ENCODE results near the gene ERCC2. TPM values are rescaled to one million over a fixed set of nuclear protein-coding genes. Genes with fewer than 3 reads are reported as not detected.

The ERCC2 gene
- total RNA-seq, 1 donor: 4.2 TPM

DNA sequence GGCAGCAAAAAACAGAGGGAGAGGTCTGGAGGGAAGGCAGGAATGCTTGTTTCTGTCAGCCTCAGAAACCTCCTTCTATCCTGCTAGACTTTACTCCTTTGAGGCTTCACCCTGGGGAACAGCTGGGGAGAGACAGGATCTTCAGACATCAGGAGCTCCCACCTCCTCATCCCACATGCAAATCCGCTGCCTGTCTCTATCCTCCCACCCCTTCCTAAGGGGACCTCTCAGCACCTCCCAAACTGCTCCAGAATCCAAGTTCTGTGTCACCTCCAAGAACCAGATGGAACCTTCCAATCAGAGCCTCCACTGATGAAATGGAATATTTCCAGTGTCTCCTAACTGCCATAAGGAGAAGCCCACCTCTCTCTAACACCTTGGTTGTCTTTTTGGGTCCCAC, 9.7 kb upstream of the ERCC2 start:
- Histone ChIP-seq H3K27me3 (ENCODE audit: insufficient read depth, low read length) (peaks cover 7% of the 10 kb centered on the region), H3K9me3 (ENCODE audit: low read depth, low read length) (no peaks in the 10 kb centered on the region), H3K4me1 (ENCODE audit: insufficient read depth, low read length) (no peaks in the 10 kb centered on the region), H3K4me3 (ENCODE audit: low read length) (no peak overlapping the region)

DNA sequence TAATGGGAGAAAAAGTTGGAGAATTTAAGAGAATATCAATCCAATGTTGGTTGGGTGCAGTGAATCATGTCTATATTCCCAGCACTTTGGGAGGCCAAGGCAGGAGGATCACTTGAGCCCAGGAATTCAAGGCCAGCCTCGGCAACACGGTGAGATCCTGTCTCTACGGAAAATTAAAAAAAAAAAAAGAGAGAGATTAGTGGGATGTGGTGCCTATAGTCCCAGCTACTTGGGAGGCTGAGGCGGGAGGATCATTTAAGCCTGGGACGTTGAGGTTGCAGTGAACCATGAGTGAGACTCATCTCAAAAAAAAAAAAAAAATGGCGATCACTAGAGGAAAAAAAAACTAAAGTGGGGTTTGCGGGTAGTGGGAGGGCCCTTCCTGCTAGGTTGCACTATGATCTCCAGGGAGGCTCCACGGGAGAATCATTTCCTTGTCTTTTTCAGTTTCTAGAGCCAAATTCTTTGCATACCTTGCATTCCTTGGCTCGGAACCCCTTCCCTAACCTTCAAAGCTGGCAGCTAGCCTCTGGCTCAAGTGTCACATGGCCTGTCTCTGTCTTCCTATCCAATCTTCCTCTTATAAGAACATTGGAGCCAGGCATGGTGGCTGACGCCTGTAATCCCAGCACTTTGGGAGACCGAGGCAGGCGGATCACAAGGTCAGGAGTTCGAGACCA, 5.8 kb upstream of the ERCC2 start:
- Histone ChIP-seq H3K9me3 (ENCODE audit: low read depth, low read length) (no peaks in the 10 kb centered on the region), H3K4me1 (ENCODE audit: insufficient read depth, low read length) (peaks cover 3% of the 10 kb centered on the region), H3K4me3 (ENCODE audit: low read length) (no peak overlapping the region), H3K27me3 (ENCODE audit: insufficient read depth, low read length) (no peaks in the 10 kb centered on the region)

DNA sequence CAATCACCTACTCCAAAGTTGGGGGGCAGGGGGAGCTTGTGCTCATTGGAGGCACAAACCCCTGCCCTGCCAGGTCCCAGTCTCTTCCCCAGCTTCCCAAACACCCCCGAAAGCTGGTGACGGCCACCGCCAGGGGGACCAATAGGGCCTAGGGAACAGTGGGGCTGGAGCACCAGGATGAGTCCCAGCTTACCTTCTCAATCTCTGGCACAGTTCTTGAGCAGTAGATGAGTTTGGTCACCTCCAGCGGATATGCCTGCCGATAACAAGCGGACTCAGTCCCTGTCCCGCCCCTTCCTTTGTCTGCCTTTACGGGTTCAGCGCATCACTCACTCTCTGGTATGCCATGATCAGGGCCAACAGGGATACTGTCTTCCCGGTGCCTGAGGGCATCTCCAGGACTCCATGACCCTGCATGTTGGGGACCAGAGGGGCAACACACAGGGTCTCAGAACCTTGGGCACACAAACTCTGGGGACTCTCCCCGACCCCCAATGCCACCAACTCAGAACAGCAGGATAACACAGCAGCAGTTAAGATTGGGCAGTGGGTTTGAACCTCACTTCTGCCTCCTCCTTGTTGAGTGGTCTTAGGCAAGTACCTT, 1.5 kb downstream of the ERCC2 start:
- Histone ChIP-seq H3K9me3 (ENCODE audit: low read depth, low read length) (no peaks in the 10 kb centered on the region), H3K4me3 (ENCODE audit: low read length) (no peak overlapping the region), H3K27me3 (ENCODE audit: insufficient read depth, low read length) (no peaks in the 10 kb centered on the region), H3K4me1 (ENCODE audit: insufficient read depth, low read length) (peaks cover 14% of the 10 kb centered on the region)

DNA sequence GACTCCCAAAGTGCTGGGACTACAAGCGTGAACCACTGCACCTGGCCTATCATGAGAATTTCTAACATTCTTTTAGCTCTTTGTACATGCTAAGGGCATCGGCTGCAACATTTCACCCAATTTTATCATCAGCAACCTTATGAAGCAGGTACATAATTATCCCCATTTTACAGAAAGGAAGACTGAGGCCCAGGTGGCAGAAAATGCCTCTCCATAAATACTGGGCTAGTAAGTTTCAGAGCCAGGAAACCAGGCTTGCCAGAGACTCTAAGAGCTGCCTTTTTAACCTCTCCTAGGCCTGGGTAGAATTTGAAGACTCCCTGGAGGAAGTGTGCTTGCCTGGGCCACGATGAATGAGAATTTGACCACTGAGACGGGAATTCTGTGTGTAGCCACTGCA, 2.2 kb downstream of the ERCC2 start:
- H3K9me3 ChIP-seq (ENCODE audit: low read depth, low read length): no peaks in the 10 kb centered on the region
- no peak overlapping the region for H3K4me3 ChIP-seq (ENCODE audit: low read length)
- no peaks in the 10 kb centered on the region for H3K27me3 ChIP-seq (ENCODE audit: insufficient read depth, low read length)
- H3K4me1 ChIP-seq (ENCODE audit: insufficient read depth, low read length): peaks cover 14% of the 10 kb centered on the region

DNA sequence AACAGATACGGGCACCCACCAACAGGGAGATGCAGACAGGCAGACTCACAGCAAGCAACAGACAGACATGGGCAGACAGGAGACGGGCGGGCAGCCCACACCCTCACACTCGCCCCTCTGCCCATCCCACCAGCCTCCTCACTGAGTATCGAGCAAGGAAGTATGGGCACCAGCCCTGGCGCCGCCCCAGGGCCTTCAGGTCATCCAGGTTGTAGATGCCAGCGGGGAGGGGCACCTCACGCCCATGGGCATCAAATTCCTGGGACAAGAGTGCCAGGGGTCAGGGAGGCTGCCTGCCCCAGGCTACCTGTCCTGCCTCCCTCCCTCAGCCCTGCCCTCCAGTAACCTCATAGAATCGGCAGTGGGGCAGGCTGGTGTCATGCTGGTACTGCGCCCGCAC, 5.7 kb downstream of the ERCC2 start:
- Histone ChIP-seq H3K4me1 (ENCODE audit: insufficient read depth, low read length) (peaks cover 3% of the 10 kb centered on the region), H3K4me3 (ENCODE audit: low read length) (no peak overlapping the region), H3K27me3 (ENCODE audit: insufficient read depth, low read length) (no peaks in the 10 kb centered on the region), H3K9me3 (ENCODE audit: low read depth, low read length) (no peaks in the 10 kb centered on the region)

DNA sequence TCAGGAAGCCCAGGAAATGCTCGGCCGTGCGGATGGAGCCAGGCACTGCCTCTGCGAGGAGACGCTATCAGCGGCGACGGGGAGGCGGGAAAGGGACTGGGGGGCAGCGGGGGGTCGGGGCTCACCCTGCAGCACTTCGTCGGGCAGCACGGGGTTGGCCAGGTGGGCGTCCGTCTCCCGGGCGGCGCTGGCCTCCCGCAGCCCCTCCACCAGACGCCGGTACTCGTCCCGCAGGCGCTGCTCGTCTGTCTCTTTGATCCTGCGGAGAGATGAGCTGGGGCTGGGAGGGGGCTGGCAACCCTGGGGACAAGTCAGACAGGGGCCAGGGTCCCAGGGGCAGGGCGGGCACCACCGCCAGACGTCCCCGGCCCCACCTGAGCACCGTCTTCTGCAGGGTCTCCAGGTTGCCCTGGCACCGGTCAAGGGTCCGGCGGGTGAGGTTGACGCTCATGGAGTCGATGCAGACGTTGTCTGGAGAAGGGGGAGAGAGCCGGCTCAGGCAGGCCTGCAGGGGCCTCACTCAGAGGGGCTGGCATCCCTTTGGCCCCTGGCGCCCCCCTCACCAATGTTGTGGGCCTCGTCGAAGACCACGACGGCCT, 6.4 kb downstream of the ERCC2 start:
- no peaks in the 10 kb centered on the region for H3K9me3 ChIP-seq (ENCODE audit: low read depth, low read length)

DNA sequence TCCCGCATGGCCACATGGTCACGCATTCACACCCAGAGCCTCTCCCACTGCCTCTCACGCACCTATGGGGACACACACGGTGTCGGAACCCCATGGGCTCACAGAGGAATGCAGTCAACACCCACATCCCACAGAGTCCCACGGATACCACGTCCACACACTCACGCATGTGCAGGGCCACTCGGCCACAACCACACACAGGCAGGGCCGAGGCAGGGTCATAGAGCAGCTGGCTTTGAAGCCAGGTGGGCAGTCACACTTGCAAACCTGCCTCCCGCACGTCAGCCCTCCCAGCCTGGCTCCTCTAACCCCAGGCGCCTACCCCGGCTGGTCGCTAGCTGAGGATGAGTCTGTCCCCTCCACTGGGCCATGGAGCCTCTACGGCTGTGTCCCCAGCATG, 8.1 kb downstream of the ERCC2 start:
- no peaks in the 10 kb centered on the region for H3K4me1 ChIP-seq (ENCODE audit: insufficient read depth, low read length)
- no peak overlapping the region for H3K4me3 ChIP-seq (ENCODE audit: low read length)
- no peaks in the 10 kb centered on the region for H3K27me3 ChIP-seq (ENCODE audit: insufficient read depth, low read length)
- no peaks in the 10 kb centered on the region for H3K9me3 ChIP-seq (ENCODE audit: low read depth, low read length)

More for the DNA sequence above, 6.4 kb downstream of the ERCC2 start:
- Histone ChIP-seq H3K27me3 (ENCODE audit: insufficient read depth, low read length) (no peaks in the 10 kb centered on the region), H3K4me3 (ENCODE audit: low read length) (no peak overlapping the region), H3K4me1 (ENCODE audit: insufficient read depth, low read length) (no peaks in the 10 kb centered on the region)

DNA sequence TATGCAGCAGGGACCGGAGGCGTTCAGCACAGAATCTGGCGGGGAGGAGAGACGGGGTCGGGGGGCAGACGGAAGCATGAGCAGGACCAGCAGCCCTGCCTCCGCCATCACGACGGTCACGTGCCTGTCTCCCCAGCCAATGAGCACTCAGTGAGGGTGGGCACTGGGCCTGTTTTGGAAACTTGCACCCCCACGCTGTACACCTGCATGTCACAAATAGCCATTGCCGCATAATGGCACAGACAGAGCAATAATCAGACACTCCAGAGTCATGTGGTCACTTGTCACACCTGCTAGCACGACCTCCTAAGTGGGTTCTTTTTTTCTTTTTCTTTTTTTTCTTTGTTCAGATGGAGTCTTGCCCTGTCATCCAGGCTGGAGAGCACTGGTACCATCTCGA, 8.8 kb downstream of the ERCC2 start:
- H3K4me3 ChIP-seq (ENCODE audit: low read length): no peak overlapping the region
- H3K4me1 ChIP-seq (ENCODE audit: insufficient read depth, low read length): no peaks in the 10 kb centered on the region
- H3K9me3 ChIP-seq (ENCODE audit: low read depth, low read length): no peaks in the 10 kb centered on the region
- no peaks in the 10 kb centered on the region for H3K27me3 ChIP-seq (ENCODE audit: insufficient read depth, low read length)

DNA sequence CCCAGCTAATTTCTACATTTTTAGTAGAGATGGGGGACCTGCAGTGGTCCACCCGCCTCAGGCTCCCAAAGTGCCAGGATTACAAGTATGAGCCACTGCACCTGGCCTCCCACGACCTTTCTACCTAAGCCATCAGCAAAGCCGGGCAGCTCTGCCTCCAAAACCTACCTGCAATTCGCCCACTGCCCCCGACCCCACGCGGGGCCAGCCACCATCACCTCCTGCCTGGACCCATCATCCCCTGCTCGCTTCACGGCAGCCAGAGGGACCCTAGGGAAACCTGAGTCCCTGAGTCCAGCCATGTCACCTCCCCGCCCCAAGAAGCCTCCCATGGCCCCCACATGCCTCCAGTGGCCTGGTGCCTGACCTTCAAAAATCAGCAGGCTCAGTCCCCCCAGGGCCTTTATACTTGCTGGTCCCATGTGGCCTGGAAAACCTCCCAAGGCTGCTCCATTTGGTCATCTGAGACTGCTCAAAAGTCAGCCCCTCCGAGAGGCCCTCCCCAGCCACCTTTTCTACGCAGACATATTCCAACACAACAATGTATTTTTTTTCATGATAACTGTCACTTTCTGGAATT, 12.1 kb downstream of the ERCC2 start:
- H3K4me3 ChIP-seq (ENCODE audit: low read length): no peak overlapping the region
- no peaks in the 10 kb centered on the region for H3K4me1 ChIP-seq (ENCODE audit: insufficient read depth, low read length)
- no peaks in the 10 kb centered on the region for H3K9me3 ChIP-seq (ENCODE audit: low read depth, low read length)
- no peaks in the 10 kb centered on the region for H3K27me3 ChIP-seq (ENCODE audit: insufficient read depth, low read length)

DNA sequence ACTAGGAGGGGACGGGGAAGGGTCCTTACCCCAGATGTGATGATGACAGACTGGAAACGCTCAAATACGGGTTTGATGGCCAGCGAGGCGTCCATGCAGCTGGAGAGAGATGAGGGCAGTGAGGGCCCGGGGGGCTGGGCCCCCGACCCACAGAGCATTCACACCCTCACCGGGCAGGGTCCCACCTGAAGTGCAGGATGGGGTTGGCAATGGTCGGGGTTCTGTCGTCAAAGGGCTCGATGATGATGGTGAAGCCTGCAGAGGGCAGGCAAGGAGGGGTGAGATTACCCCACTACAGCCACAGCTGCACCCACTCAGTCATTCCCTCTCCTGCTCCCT, 13.0 kb downstream of the ERCC2 start:
- H3K9me3 ChIP-seq (ENCODE audit: low read depth, low read length): no peaks in the 10 kb centered on the region
- H3K4me3 ChIP-seq (ENCODE audit: low read length): no peak overlapping the region
- H3K27me3 ChIP-seq (ENCODE audit: insufficient read depth, low read length): no peaks in the 10 kb centered on the region
- no peaks in the 10 kb centered on the region for H3K4me1 ChIP-seq (ENCODE audit: insufficient read depth, low read length)

DNA sequence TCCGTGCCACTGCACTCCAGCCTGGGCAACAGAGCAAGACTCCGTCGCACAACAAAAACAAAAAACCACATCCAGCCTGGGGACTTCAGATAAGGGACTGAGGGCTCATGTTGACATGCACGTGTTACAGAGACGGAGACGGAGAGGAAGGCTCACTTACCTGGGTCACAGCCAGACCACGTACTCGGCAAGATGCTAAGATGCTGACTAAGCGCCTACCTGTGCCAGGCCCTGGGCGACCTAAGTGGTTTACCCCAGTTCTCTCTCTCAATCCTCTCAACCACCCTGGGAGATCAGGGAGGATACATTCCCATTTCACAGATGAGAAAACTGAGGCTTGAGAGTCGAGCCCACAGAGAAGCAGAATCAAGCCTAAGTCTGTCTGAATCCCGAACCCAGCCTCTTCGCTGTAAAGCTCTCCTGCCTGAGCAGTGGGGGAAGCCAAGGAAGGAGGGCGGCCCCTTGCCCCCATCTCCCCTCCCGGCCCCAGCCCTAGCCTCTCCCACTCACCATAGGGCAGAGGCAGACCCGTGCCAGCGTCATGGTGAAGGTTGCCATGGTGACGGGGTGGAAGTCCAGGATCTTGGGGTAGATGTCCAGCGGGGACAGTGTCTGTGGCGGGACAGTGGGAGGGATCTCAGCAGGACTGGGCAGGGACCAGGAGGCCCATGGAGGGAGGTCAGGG, 13.5 kb downstream of the ERCC2 start:
- H3K4me3 ChIP-seq (ENCODE audit: low read length): no peak overlapping the region
- H3K27me3 ChIP-seq (ENCODE audit: insufficient read depth, low read length): no peaks in the 10 kb centered on the region
- no peaks in the 10 kb centered on the region for H3K9me3 ChIP-seq (ENCODE audit: low read depth, low read length)
- no peaks in the 10 kb centered on the region for H3K4me1 ChIP-seq (ENCODE audit: insufficient read depth, low read length)

DNA sequence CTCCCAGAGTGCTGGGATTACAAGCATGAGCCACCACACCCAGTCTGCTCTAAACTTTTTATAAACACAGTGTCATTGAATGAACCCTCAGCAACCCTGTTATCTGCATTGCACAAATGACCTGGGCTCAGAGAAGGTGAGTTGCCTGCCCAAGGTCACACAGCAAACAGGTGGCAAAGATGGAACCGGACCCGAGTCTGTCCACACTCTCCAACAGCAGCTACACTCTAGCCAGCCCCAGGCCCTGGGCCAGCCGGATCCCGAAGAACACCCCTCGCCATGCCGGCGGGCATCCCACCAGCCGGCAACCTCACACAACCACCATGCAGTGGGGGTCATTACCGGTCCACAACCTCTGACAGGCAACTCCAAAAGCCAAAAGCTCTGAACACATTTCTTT, 14.5 kb downstream of the ERCC2 start:
- H3K9me3 ChIP-seq (ENCODE audit: low read depth, low read length): no peaks in the 10 kb centered on the region
- H3K4me1 ChIP-seq (ENCODE audit: insufficient read depth, low read length): no peaks in the 10 kb centered on the region
- H3K27me3 ChIP-seq (ENCODE audit: insufficient read depth, low read length): no peaks in the 10 kb centered on the region
- no peak overlapping the region for H3K4me3 ChIP-seq (ENCODE audit: low read length)

DNA sequence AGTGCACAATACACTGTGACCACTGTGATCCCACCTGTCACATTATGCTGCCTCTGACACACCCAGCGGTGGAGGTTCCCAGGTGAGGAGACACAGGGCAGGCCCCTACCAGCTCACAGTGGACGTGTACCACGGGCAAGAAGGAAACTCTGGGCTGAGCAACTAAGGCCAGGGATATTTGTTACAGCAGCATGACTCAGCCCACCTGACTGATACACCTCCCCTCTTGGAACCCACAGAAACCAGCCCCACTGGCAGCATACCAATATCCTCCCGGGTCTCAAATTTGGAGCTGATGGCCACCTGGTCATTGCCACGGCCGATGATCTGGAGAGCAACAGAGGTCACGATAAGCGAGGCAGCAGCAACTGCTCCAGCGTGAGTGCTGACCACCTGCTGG, 15.0 kb downstream of the ERCC2 start:
- no peaks in the 10 kb centered on the region for H3K4me1 ChIP-seq (ENCODE audit: insufficient read depth, low read length)
- no peak overlapping the region for H3K4me3 ChIP-seq (ENCODE audit: low read length)
- H3K27me3 ChIP-seq (ENCODE audit: insufficient read depth, low read length): no peaks in the 10 kb centered on the region
- no peaks in the 10 kb centered on the region for H3K9me3 ChIP-seq (ENCODE audit: low read depth, low read length)

DNA sequence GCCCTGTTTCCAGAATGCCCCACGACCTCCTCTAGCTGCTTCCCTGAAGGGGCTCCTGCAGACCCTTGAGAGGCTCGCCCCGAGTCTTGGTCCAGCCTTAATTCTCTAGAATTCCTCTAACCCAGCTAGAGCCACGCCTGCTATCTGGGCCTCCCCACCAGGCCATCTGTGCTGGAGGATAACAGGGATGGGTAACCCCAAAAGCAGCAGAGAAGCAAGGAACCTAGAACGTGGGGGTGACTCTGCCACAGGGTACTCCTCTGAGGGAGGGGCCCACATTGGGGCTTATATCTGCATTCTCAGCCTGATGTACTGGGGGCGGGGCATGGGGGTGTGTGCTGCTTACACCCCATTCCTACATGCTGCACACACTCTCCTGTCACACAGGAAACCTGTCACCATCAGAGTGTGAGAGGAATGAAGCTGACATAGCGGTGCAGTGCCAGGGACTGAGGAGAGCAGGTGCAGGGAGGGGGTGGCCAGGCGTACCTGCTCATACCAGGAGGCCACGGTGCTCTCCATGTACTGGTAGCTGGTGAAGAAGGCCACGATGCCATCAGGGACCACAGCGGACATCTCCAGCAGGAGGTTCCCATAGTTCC, 16.0 kb downstream of the ERCC2 start:
- H3K27me3 ChIP-seq (ENCODE audit: insufficient read depth, low read length): no peaks in the 10 kb centered on the region

More for the DNA sequence above, 16.0 kb downstream of the ERCC2 start:
- Histone ChIP-seq H3K9me3 (ENCODE audit: low read depth, low read length) (no peaks in the 10 kb centered on the region), H3K4me3 (ENCODE audit: low read length) (no peak overlapping the region), H3K4me1 (ENCODE audit: insufficient read depth, low read length) (no peaks in the 10 kb centered on the region)

All from mononuclear cell (primary cell).